ENCODE measurements around the gene CEP70.
"Not testable (repeated sequence)": the region's sequence is repeated elsewhere in the genome, so short reads cannot be mapped to it uniquely, and the experiment has no call there.

DNA sequence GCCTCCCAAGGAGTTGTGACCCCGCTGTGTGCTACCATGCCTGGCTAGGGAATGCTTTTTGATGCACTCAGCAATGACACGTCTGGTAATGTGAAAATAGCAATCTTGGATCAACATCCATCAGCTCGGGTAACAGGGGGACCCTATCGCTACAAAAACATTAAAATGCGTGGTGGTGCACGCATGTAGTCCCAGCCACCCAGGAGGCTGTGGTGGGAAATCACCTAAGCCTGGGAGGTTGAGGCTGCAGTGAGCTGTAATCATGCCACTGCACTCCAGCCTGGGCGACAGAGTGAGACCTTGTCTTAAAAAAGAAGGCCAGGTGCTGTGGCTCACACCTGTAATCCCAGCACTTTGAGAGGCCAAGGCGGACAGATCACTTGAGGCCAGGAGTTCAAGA lies 140.1 kb downstream of the CEP70 start:
- TF ChIP-seq GTF2F1 (IDR thresholded peaks at IDR 0.05; ENCODE audit: low read length); MAZ (IDR thresholded peaks at IDR 0.05; ENCODE audit: borderline replicate concordance, low read depth, low read length); MAZ (CRISPR knock-in tag; IDR thresholded peaks at IDR 0.05; ENCODE audit: low read depth); EZH2 (conservative IDR thresholded peaks at IDR 0.05; ENCODE audit: low read depth, low read length); NCOA1 (CRISPR knock-in tag; IDR thresholded peaks at IDR 0.05); FOXA1 (IDR thresholded peaks at IDR 0.05); FOXA1 (CRISPR knock-in tag; IDR thresholded peaks at IDR 0.05); ATF3 (CRISPR knock-in tag; IDR thresholded peaks at IDR 0.05); ZNF292 (CRISPR knock-in tag; IDR thresholded peaks at IDR 0.05; ENCODE audit: borderline replicate concordance, low read depth); CTCF (CRISPR knock-in tag; IDR thresholded peaks at IDR 0.05); POLR2G (IDR thresholded peaks at IDR 0.05; ENCODE audit: low read depth, low read length): not testable (repeated sequence)
